Hepatocyte (in vitro differentiated cells): ENCODE data around the gene TAAR2. TPM values are rescaled to one million over a fixed set of nuclear protein-coding genes. Genes with fewer than 3 reads are reported as not detected.
"Not testable (repeated sequence)": the region's sequence is repeated elsewhere in the genome, so short reads cannot be mapped to it uniquely, and the experiment has no call there.

Experiments
- DNase-seq: peaks from one replicate; pipeline ENCODE4 v3.0.0-alpha.2; 2016; ENCODE audit warnings: low spot score
- H2AFZ ChIP-seq: fragments of 200-600 bp; sonication (generic); 2 replicates; pipeline ENCODE4 v1.6.0; 2016; ENCODE audit warnings: antibody characterized with exemption, mild to moderate bottlenecking
- H3K27ac ChIP-seq: fragments of 200-600 bp; sonication (generic); 2 replicates; pipeline ENCODE4 v1.5.1; 2016; ENCODE audit warnings: mild to moderate bottlenecking
- H3K27me3 ChIP-seq: fragments of 200-600 bp; sonication (generic); 2 replicates; pipeline ENCODE4 v1.6.1; 2016
- H3K36me3 ChIP-seq: fragments of 200-600 bp; sonication (generic); replicated peaks from 2 replicates; pipeline ENCODE4 v1.5.1; 2016; ENCODE audit warnings: low read depth; ENCODE audit not compliant: insufficient read depth
- H3K4me1 ChIP-seq: fragments of 200-600 bp; sonication (generic); 2 replicates; pipeline ENCODE4 v1.5.1; 2016; ENCODE audit warnings: mild to moderate bottlenecking, moderate library complexity; ENCODE audit not compliant: insufficient read depth
- H3K4me2 ChIP-seq: fragments of 200-600 bp; sonication (generic); 2 replicates; pipeline ENCODE4 v1.6.0; 2016
- H3K4me3 ChIP-seq: fragments of 200-600 bp; sonication (generic); 2 replicates; pipeline ENCODE4 v1.5.1; 2016; ENCODE audit warnings: mild to moderate bottlenecking
- H3K79me2 ChIP-seq: fragments of 200-600 bp; sonication (generic); 2 replicates; pipeline ENCODE4 v1.6.0; 2017; ENCODE audit warnings: mild to moderate bottlenecking
- H3K9me2 ChIP-seq: fragments of 200-600 bp; sonication (generic); replicated peaks from 2 replicates; pipeline ENCODE4 v1.6.0; 2017; ENCODE audit warnings: mild to moderate bottlenecking; ENCODE audit not compliant: insufficient read depth
- H3K9me3 ChIP-seq: fragments of 200-600 bp; sonication (generic); 2 replicates; pipeline ENCODE4 v1.5.1; 2016; ENCODE audit warnings: low read depth, mild to moderate bottlenecking
- H4K20me1 ChIP-seq: fragments of 200-600 bp; sonication (generic); 2 replicates; pipeline ENCODE4 v1.6.0; 2016; ENCODE audit warnings: mild to moderate bottlenecking; ENCODE audit not compliant: insufficient read depth, poor library complexity, severe bottlenecking
- EZH2 ChIP-seq: fragments of 200-600 bp; sonication (generic); IDR thresholded peaks from 2 replicates; pipeline ENCODE4 v1.6.1; 2016; ENCODE audit warnings: antibody characterized with exemption, mild to moderate bottlenecking, borderline replicate concordance
- EZH2phosphoT487 ChIP-seq: fragments of 200-600 bp; sonication (generic); IDR thresholded peaks from one replicate; pipeline ENCODE4 v1.6.1; 2018; ENCODE audit warnings: antibody characterized with exemption, mild to moderate bottlenecking, low read depth, moderate library complexity; ENCODE audit not compliant: unreplicated experiment, severe bottlenecking
- WGBS: methylation state at CpG from one replicate; pipeline ENCODE4 v1.1.6; 2016; ENCODE audit warnings: low lambda C conversion rate; ENCODE audit errors: missing lambda C conversion rate; 5-methylcytosine and 5-hydroxymethylcytosine counted together
- polyA plus RNA-seq: library from polyadenylated mRNA; unstranded; fragments of >200 nt; fragmentation: Nextera tagmentation; extraction: Ambion mirVana; gene quantifications from 2 replicates; pipeline ENCODE4 v1.2.1, GENCODE V29; 2016
- total RNA-seq: library from RNA; depleted of rRNA; stranded (reverse); fragments of >200 nt; gene quantifications from 2 replicates; pipeline ENCODE4 v1.2.3, GENCODE V29; 2014
- TF ChIP-seq, protein P1 (sequence below): fragments of 200-600 bp; sonication (generic); IDR thresholded peaks from 2 replicates; pipeline ENCODE4 v1.5.1; 2016; ENCODE audit warnings: antibody characterized with exemption, mild to moderate bottlenecking; ENCODE audit not compliant: poor library complexity

The TAAR2 gene
- total and polyA plus RNA-seq, 2 experiments from 2014 or later = not detected

DNA sequence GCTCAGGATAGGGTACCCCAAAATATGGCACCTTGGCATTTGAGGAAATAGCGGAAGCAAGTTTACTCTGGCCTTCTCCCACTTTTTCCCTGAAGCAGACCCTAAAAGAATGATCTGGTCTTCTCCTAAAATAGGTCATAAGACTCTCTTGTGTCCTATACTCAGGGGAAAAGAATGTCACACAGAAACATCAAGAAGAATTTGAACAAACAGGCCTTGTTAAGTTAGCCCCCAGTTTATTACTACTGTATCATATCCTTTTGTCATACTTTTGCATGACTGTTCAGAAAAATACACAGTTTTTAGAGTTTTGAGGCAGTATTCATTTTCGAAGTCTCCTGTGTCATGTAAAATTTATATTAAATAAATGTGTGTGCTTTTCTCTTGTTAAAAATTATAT, 12.5 kb downstream of the TAAR2 start:
- no peak for DNase-seq
- H3K4me2 ChIP-seq = no peak overlapping the region
- H3K27ac ChIP-seq = peak overlapping the region; percentile 70
- no peaks in the 10 kb centered on the region for H3K9me3 ChIP-seq
- no peaks in the 10 kb centered on the region for H3K27me3 ChIP-seq
- no peak overlapping the region for H2AFZ ChIP-seq
- 94% methylated on average over 2 of the region's 2 CpGs for WGBS
- TF ChIP-seq EZH2phosphoT487 (no peak), EZH2 (no peak)
- TF ChIP-seq, protein P1, sequence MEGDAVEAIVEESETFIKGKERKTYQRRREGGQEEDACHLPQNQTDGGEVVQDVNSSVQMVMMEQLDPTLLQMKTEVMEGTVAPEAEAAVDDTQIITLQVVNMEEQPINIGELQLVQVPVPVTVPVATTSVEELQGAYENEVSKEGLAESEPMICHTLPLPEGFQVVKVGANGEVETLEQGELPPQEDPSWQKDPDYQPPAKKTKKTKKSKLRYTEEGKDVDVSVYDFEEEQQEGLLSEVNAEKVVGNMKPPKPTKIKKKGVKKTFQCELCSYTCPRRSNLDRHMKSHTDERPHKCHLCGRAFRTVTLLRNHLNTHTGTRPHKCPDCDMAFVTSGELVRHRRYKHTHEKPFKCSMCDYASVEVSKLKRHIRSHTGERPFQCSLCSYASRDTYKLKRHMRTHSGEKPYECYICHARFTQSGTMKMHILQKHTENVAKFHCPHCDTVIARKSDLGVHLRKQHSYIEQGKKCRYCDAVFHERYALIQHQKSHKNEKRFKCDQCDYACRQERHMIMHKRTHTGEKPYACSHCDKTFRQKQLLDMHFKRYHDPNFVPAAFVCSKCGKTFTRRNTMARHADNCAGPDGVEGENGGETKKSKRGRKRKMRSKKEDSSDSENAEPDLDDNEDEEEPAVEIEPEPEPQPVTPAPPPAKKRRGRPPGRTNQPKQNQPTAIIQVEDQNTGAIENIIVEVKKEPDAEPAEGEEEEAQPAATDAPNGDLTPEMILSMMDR = no peak
- no peaks in the 10 kb centered on the region for H3K9me2 ChIP-seq
- no peaks in the 10 kb centered on the region for H4K20me1 ChIP-seq
- H3K79me2 ChIP-seq = no peaks in the 10 kb centered on the region
- peaks cover 16% of the 10 kb centered on the region for H3K4me1 ChIP-seq
- no peaks in the 10 kb centered on the region for H3K36me3 ChIP-seq
- H3K4me3 ChIP-seq = no peak overlapping the region

DNA sequence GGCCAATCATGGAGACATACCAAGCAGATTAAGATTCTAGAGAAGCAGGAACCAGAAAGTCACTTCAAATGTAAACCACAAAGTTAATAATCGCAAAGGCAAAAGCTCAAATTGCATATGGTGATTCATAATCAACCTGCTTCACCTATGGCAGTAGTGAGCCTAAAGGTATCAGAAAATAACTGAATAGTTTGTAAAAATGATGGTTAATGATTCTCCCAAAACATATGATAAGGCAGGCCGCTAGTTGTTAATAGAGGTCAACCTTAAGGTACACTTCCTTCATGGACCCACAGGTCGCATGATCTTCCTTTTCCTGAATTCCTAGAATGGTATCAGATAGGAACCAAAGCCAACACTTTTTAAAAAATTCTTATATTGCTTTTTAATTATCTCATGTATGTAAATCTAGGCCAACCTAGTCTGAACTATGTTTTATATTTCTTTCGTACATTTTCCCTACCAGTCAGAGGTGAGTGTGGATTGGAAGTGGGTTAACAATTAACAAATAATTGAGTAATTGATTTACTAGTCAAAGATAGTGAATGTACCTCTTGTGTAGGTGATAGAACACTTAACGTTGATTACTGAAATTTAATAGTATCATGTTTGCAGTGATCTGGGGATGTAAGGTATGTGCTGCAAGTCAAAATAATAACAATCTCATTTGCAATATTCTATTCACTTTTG, 16.4 kb downstream of the TAAR2 start:
- no peak overlapping the region for H2AFZ ChIP-seq

GRCh38 chr6:132604635-132605152, 19.4 kb downstream of the TAAR2 start:
- 93% methylated on average over 8 of the region's 8 CpGs for WGBS
- Histone ChIP-seq H3K79me2 (no peaks in the 10 kb centered on the region), H3K4me3 (no peak overlapping the region), H3K36me3 (no peaks in the 10 kb centered on the region), H3K27ac (no peak overlapping the region), H4K20me1 (no peaks in the 10 kb centered on the region), H3K27me3 (no peaks in the 10 kb centered on the region), H3K4me1 (no peaks in the 10 kb centered on the region), H3K9me3 (no peaks in the 10 kb centered on the region), H3K9me2 (no peaks in the 10 kb centered on the region), H2AFZ (no peak overlapping the region), H3K4me2 (no peak overlapping the region)
- no peak for DNase-seq
- TF ChIP-seq, protein P1 = no peak
- TF ChIP-seq EZH2phosphoT487 = no peak
- TF ChIP-seq EZH2 = no peak

More for the DNA sequence above, 16.4 kb downstream of the TAAR2 start:
- no peak for DNase-seq
- Histone ChIP-seq H3K27me3 (no peaks in the 10 kb centered on the region), H3K4me2 (peak overlapping the region; percentile 15), H3K4me1 (peaks cover 7% of the 10 kb centered on the region), H4K20me1 (no peaks in the 10 kb centered on the region), H3K4me3 (no peak overlapping the region), H3K79me2 (no peaks in the 10 kb centered on the region), H3K9me3 (no peaks in the 10 kb centered on the region), H3K36me3 (no peaks in the 10 kb centered on the region), H3K27ac (peak overlapping the region; percentile 58), H3K9me2 (no peaks in the 10 kb centered on the region)
- no peak for TF ChIP-seq EZH2phosphoT487
- TF ChIP-seq, protein P1 = no peak
- TF ChIP-seq EZH2 = no peak
- WGBS = 71% methylated on average over 5 of the region's 5 CpGs

- not testable (repeated sequence) for H2AFZ ChIP-seq, H3K4me3 ChIP-seq, H3K9me2 ChIP-seq, H4K20me1 ChIP-seq, H3K27ac ChIP-seq, H3K79me2 ChIP-seq, H3K9me3 ChIP-seq, DNase-seq, H3K27me3 ChIP-seq, H3K4me2 ChIP-seq, H3K4me1 ChIP-seq, H3K36me3 ChIP-seq
Observed at GRCh38 chr6:132600900-132601299, 23.2 kb downstream of the TAAR2 start.
